Measurements from ENCODE around the gene MTHFD1L.

- TF ChIP-seq CTCF (IDR thresholded peaks at IDR 0.05) = no peak
- no peak for TF ChIP-seq POLR2A (IDR thresholded peaks at IDR 0.05)
Observed at GRCh38 chr6:150883521-150883920, 18.0 kb downstream of the MTHFD1L start.
